HG03442 (cell line): ENCODE measurements around the gene IL17RD.

ENCODE experiments used
- ATAC-seq: cut with Tn5 transposase; IDR thresholded peaks from one replicate; pipeline ENCODE4 v1.9.1; 2021; ENCODE audit warnings: mild to moderate bottlenecking, moderate library complexity; ENCODE audit not compliant: unreplicated experiment

IL17RD gene

GRCh38 chr3:57158813-57159738, 6.1 kb downstream of the IL17RD start:
- ATAC-seq, result no peak

- no peak for ATAC-seq
Measured at GRCh38 chr3:57158325-57158724, 6.8 kb downstream of the IL17RD start.

DNA sequence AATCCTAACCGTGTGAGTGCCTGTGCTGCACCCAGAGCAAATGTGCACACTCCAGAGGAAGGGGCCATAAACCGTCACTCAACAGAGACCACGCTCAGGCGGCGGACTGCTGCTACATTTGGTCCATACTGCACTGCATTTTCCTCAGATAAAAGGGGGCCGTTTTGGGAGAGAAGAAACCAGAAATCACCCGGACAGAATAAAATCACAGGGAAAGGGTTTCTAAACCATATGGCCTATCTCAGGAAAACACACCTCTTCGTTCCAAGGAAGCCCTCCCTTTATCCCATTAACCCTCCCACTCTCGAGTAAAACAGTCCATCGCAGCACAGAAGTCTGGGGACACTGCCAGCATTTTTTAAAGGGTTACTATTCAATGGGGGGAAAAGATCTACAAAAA, 7.6 kb downstream of the IL17RD start:
- no peak for ATAC-seq

DNA sequence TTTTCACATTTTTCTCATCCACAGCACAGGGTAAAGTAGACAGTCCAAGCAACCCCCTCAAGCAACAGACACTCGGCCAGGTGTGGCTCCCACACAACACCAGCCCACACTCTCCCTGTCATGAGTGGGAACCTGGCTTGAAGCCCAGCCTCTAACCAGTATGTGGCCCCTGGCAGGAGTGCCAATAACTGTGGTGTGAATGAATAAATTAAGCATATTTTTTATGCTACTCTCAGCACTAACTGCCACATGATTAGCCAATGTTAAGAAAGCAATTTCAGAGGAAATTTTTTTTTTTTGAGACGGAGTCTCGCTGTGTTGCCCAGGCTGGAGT, 9.9 kb downstream of the IL17RD start:
- no peak for ATAC-seq

DNA sequence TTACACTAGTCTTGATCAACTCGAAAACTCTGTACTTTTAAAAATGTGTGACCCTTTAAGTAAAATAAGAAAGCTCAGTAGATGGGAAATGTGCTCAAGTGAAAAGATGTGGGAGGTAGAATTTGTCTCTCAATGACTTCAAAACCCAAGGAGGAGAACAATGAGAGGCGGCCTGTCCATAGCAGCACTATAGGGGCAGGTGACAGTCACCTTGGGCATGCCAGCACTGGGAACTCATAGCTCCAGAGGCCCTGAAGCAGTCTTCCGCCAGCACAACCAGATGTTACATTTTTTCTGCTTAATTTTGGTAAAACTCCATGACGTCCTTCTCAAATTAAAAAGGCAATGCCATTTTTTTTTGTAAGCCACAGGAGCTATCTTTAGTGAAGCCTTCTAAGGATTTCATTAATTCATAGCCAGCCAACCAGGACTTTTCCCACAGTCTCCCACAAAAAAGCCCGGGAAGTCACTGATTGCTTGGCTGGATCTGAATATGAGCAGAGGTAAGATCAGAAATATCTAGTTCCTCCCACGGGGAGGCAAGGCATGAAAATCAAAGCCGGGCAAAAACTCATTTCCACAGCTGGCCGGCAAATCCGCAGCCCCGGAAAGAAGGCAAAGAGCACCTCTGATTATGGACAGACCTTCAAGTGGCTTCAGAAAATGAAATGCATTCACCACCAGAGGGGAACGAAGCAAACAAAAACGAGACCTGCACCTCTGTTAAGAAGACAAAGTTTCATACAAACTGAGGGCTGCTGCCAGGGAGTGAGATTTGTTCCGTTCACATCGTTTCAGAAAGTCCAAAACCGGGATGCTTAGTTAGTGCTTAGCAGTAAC, 10.5 kb downstream of the IL17RD start:
- ATAC-seq, result no peak

GRCh38 chr3:57152151-57153143, 12.7 kb downstream of the IL17RD start:
- ATAC-seq, result no peak

GRCh38 chr3:57151749-57152148, 13.4 kb downstream of the IL17RD start:
- no peak for ATAC-seq

- no peak for ATAC-seq
Measured at GRCh38 chr3:57151021-57151449, 14.1 kb downstream of the IL17RD start.

DNA sequence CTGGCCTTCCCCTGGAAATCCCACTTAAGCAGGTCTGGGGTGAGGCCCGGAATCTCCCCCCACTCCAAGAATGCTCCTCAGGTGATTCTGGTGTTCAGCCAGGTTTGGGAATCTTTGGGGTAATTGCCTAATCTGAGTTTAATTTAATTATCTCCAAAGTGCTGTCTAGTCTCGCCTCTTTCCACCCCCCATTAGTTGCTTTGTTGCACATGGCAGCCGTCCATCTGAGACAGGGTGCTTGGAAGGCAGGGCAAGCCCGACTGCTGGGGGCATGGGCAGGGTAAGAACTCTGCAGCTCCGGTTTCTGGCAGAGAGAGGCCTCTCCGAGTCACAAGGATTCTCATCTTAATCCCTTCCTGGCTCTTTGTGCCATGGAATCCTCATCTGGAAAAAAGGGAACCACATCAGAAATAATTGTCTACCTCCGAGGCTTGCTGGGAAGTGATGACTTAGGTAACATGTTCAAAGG, 15.0 kb downstream of the IL17RD start:
- no peak for ATAC-seq

- ATAC-seq, result no peak
Measured at GRCh38 chr3:57147071-57147470, 18.1 kb downstream of the IL17RD start.

- no peak for ATAC-seq
Measured at GRCh38 chr3:57145852-57146251, 19.3 kb downstream of the IL17RD start.

DNA sequence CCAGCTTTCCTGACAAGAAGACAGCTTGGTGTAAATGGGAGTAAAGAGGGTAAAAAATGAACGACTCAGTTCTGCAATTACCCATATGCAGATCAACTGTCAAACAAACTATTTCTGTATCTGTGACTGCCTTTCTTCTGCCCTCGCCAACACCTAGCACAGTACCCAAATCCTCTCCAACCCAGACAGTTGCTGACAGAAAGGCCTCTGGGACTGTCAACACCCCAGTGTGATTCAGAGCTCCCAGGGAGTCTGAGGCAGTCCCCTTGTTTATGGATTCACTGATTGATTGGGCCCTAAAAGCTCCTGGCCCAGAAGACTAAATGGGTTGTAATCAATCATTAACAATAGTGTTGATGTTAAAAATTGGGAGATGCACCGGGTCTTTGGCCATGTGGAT, 20.2 kb downstream of the IL17RD start:
- no peak for ATAC-seq

DNA sequence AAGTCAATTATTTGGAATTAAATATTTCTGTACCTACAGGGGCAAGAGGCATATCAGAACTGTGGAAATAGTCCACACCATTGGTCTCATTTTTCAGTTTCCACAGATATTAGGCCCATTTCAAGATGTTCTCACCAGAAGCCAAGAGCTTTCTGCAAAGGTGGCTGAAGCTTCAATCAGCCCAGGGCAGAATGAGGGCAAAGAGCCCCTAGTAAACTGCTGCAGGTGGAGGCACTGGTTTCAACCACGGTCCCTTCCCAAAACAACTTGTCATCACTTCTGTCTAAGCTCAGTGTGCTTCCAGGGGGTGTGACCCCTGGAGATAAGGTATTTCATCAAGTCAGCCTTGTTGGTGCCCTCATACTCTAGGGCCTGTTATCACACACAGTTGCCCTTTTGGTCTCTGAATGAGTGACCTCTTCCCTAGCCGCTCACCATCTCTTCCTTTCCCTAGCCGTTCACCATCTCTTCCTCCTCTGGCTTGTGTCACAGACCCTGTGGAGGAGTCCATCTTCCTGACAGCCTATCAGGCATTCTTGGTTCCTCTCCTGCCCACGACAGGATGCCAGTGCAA, 21.2 kb downstream of the IL17RD start:
- ATAC-seq, result no peak

DNA sequence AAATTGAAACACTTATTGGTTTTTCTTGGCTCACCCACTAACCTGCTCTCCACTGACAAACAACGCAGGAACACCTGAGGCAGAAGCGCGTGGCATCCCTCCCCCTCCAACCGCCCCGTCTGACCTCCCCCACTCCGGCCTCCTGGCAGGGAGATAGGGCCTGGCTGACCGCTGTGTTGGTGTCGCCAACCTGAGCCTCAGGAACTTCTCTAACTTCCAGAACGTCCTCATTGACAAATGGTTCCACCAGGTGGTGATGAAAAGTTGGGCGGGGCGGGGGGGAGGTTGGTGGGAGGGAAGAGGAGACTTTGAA, 22.8 kb downstream of the IL17RD start:
- no peak for ATAC-seq

GRCh38 chr3:57141719-57142410, 23.3 kb downstream of the IL17RD start:
- no peak for ATAC-seq

- no peak for ATAC-seq
Measured at GRCh38 chr3:57140894-57141293, 24.3 kb downstream of the IL17RD start.

- ATAC-seq, result no peak
Measured at GRCh38 chr3:57135964-57136719, 29.0 kb downstream of the IL17RD start.

- ATAC-seq, result no peak
Measured at GRCh38 chr3:57133157-57133556, 32.0 kb downstream of the IL17RD start.

- ATAC-seq, result no peak
Measured at GRCh38 chr3:57132674-57133073, 32.5 kb downstream of the IL17RD start.
